Stimulated activated CD4-positive, alpha-beta T cell treated with anti-CD3 and anti-CD28 coated beads, TNF-alpha, amount 100 ng/mL, for 4 hours (primary cell): ENCODE results near the gene CEP85.

Experiments used
- DNase-seq, 3 experiments: peaks; one replicate each; pipeline ENCODE4 v3.0.0-alpha.2; 2020; ENCODE audit warnings: low read depth in 3 of 3

The CEP85 gene

GRCh38 chr1:26278724-26279455 is 44.9 kb downstream of the CEP85 start:
- no peak for DNase-seq

GRCh38 chr1:26279456-26280332 is 45.7 kb downstream of the CEP85 start, which contains the start of gene SH3BGRL3:
Gene SH3BGRL3, plus strand, starts transcription at chr1:26280086. Its CDS starts 70 bp downstream, at chr1:26280156.
- DNase-seq = peak in 2 of 3 experiments; percentile 68 to 70

- DNase-seq = no peak
These were observed 46.5 kb downstream of the CEP85 start for GRCh38 chr1:26280333-26281042.

GRCh38 chr1:26281091-26281958 is 47.3 kb downstream of the CEP85 start:
- DNase-seq = no peak

- DNase-seq = no peak
These were observed 48.0 kb downstream of the CEP85 start for GRCh38 chr1:26281971-26282370.

- DNase-seq = no peak
These were observed 48.5 kb downstream of the CEP85 start for GRCh38 chr1:26282401-26282918.

- no peak for DNase-seq
These were observed 49.4 kb downstream of the CEP85 start for GRCh38 chr1:26283279-26283853.

- no peak for DNase-seq
These were observed 50.0 kb downstream of the CEP85 start for GRCh38 chr1:26283871-26284596.

GRCh38 chr1:26284597-26285347 is 50.8 kb downstream of the CEP85 start:
- DNase-seq = peak; percentile 88 to 97 (median 95)

GRCh38 chr1:26285366-26286063 is 51.5 kb downstream of the CEP85 start:
- no peak for DNase-seq

GRCh38 chr1:26286064-26286416 is 52.0 kb downstream of the CEP85 start:
- DNase-seq = no peak

- DNase-seq = peak in 1 of 3 experiments; percentile 46
These were observed 53.2 kb downstream of the CEP85 start for GRCh38 chr1:26287033-26287711.

- no peak for DNase-seq
These were observed 53.8 kb downstream of the CEP85 start for GRCh38 chr1:26287811-26288210.

GRCh38 chr1:26288311-26288941 is 54.4 kb downstream of the CEP85 start:
- peak in 2 of 3 experiments; percentile 50 to 60 for DNase-seq

GRCh38 chr1:26289158-26290059 is 55.4 kb downstream of the CEP85 start:
- no peak for DNase-seq

GRCh38 chr1:26290122-26290881 is 56.3 kb downstream of the CEP85 start:
- no peak for DNase-seq
